Measurements from ENCODE around the gene TAF1A.

Gene TAF1A

DNA sequence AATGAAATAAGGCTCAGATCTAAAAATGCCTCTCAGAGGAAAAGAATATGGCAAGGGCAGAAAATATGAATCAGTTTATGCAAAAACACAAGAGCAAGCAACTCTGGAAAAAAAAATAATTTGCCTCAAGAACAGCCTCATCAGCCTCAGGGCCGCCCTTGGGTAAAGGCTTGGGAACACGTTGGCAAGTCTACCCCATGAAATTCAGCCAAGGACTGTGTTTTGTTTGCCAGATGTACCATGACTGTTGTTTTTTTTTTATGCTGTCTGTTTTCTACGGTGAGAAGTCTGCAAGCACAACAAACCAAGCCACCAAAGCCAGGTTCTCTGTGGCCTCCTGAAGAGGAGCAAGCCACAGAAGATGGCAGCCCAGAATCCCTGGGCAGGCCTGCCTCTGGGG is 59.8 kb downstream of the TAF1A start:
- no peak for DNase-seq

DNA sequence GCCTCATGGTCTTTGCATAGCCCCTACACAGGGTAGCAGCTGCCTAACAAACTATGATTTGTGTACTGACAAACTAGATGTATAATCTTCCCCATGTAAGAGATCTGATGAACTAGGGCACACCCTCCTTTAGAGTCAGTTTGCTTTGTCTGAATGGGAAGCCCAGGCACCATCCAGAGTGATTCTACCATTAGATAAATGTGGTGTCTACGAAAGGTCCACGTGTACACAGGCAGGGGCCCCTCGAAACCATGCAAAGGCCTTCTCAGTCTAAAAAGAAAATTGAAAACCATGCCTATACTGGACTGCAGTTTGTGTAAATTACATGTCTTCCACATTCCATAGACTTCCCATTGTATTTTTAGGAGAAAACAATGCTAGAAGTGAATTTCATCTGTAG is 60.6 kb downstream of the TAF1A start:
- DNase-seq: no peak

DNA sequence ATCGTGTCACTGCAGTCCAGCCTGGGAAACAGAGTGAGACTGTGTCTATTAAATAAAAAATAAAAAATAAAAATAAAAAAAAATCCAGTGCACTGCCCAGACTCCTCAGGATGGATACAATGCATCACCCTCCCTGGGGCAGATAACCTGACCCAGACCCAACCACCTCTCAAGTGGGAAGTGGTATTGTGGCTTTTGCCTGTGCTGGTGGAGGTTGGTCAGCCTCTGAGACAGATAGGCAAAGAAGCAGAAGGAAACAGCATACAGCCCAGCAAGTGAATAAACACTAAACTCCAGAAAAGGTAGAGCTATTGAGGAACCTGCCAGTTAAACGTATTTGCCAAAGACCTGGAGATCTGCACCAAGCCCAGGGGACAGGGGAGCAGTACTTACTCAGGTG is 63.8 kb downstream of the TAF1A start:
- no peak for DNase-seq

DNA sequence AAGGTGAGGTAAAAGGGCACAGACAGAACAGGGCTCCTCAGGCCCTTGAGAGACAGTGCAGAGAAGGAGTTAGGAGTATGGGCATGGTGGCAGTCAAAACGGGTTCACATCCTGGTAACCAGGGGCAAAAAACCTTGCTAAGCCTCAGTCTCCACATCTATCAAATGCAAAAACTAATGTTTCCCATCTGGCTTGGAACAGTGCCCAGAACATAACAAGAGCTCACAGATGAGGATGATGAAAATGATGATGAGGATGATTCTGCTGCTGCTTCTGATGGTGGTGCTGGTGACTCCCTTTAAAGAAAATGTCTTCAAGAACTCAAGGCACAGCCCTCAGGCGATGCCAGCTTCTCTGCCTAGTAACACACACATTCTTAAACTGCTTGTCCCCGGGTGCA is 65.9 kb downstream of the TAF1A start:
- no peak for DNase-seq

DNA sequence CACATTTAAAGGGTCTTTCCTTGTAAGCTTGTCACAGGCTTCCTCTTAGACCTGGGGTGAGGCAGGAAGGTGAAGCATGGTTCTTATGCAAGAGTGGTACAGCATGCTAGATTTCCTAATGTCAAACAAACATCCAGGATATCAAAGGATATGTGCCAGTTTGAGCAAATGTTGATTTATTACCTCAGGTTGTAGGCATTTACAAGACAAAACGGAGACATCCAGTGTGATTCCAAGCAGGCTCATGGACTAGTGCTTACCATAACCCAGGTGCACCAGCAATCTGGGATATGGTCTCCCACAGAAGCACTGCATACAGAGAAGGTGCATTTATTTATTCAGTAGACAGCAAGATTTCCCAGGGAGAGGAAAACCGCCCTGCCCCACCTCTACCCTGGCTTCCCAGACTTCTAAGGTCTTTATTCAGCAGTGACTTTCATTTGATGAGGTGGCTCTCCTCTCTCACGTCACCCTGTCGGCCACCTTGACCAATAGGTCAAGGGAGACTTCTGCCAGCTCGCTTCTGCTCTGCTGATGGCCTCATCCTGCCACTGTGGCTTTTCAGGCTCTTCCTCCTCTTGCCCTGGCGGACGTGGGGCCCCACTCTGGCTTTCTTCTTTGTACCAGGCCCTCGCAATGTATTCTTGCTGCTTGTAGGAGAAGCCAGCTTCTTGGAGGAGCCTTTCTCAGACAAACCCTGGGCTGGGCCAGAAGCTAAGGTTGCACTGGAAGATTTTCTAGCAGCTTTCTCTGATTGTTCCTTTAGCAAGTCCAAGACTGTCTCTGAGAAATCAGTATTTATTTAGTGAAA is 67.4 kb downstream of the TAF1A start:
- DNase-seq: no peak

DNA sequence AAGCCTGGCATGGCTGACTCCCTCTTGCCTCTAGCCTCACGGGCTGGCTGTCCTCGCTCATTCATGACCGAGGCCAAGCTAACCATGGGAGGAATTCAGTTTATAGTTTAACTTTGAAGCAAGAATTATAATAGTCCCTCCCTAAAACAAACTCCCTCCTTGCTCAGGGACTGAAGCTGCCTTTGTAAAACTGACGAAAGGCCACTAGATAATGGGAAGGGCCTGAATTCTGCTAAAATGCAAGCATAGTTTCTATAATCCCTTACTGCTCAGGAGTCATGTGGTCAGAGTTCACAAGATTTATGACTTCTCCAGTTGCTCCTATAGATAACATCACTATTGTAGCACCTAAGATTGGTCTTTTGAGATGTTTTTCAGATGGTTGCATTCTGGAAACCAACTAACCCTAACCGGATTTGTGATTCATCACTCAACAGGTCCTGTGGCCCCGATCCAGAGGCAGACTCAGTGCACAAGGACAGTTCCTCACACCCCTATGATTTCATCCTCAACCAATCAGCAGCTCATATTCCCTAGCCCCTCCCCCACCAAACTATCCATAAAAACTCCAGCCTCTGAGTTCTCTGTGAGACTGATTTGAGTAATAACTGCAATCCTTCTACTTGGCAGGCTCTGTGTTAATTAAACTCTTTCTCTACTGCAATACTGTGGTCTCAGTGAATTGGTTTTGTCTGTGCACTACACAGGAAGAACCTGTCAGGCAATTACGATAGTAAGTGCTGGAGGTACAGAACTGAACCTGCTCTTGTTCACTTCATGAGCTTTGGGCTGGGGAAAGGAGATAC is 68.2 kb downstream of the TAF1A start:
- no peak for DNase-seq

All from NCI-H510A (cell line).